Measurements from ENCODE around the gene IZUMO1. TPM values are rescaled to one million over a fixed set of nuclear protein-coding genes. Genes with fewer than 3 reads are reported as not detected.
"Not testable (repeated sequence)": the region's sequence is repeated elsewhere in the genome, so short reads cannot be mapped to it uniquely, and the experiment has no call there.

IZUMO1 gene
- 1 to 10 TPM in 1 of 4 donors, under 1 TPM in 1, not detected in 2; under 0.01 to 2.3 TPM for total RNA-seq

- Histone ChIP-seq H3K36me3 (no peaks in the 10 kb centered on the region), H3K4me3 (no peak within 1 kb of the TSS), H3K27me3 (no peaks in the 10 kb centered on the region), H3K4me1 (no peaks in the 10 kb centered on the region), H3K9me3 (no peaks in the 10 kb centered on the region), H3K27ac (peak within 1 kb of the TSS; percentile 54 to 60)
- no peak for TF ChIP-seq POLR2A (IDR thresholded peaks at IDR 0.05)
- no peak for TF ChIP-seq CTCF (IDR thresholded peaks at IDR 0.05)
- intact Hi-C loops (cut with DNase I; ENCODE audit: low total_unique reads): no loop called here
- peak; percentile 73 to 74 for DNase-seq
These were observed at the start of gene IZUMO1 for GRCh38 chr19:48746738-48747575. Gene IZUMO1, minus strand, starts transcription at chr19:48746909. Its CDS starts 1,050 bp downstream, at chr19:48745859.

GRCh38 chr19:48795685-48796070 lies 49.0 kb upstream of the IZUMO1 start:
- Histone ChIP-seq H3K4me1 (peaks cover 0 to 11% of the 10 kb centered on the region in 2 donors), H3K27ac (peak overlapping the region; percentile 91 to 96), H3K4me3 (no peak overlapping the region), H3K36me3 (no peaks in the 10 kb centered on the region), H3K27me3 (no peaks in the 10 kb centered on the region), H3K9me3 (no peaks in the 10 kb centered on the region)
- TF ChIP-seq POLR2A (IDR thresholded peaks at IDR 0.05) (no peak), CTCF (IDR thresholded peaks at IDR 0.05) (no peak)
- peak; percentile 77 to 81 for DNase-seq
- intact Hi-C loops (cut with DNase I; ENCODE audit: low total_unique reads): loop anchor here (2.0 kb wide), 1 partner anchor 41 kb away; the partner anchor contains the start of gene HSD17B14

GRCh38 chr19:48795055-48795684 lies 48.5 kb upstream of the IZUMO1 start:
- Histone ChIP-seq H3K27ac (peak overlapping the region; percentile 91 to 96), H3K9me3 (no peaks in the 10 kb centered on the region), H3K4me1 (peaks cover 0 to 11% of the 10 kb centered on the region in 2 donors), H3K4me3 (peak overlapping the region; percentile 22 to 26), H3K36me3 (no peaks in the 10 kb centered on the region), H3K27me3 (no peaks in the 10 kb centered on the region)
- TF ChIP-seq CTCF (IDR thresholded peaks at IDR 0.05) (peak; percentile 95 to 98 (median 97)), POLR2A (IDR thresholded peaks at IDR 0.05) (peak in 1 of 2 donors; percentile 46)
- intact Hi-C loops (cut with DNase I; ENCODE audit: low total_unique reads): loop anchor here (2.0 kb wide), 1 partner anchor 42 kb away; the partner anchor contains the start of gene HSD17B14
- DNase-seq: peak; percentile 90 to 93

- Histone ChIP-seq H3K27me3 (no peaks in the 10 kb centered on the region), H3K4me1 (peaks cover 0 to 11% of the 10 kb centered on the region in 2 donors), H3K36me3 (no peaks in the 10 kb centered on the region), H3K27ac (peak overlapping the region; percentile 91 to 96), H3K4me3 (no peak overlapping the region), H3K9me3 (no peaks in the 10 kb centered on the region)
- intact Hi-C loops (cut with DNase I; ENCODE audit: low total_unique reads): loop anchor here (2.0 kb wide), 1 partner anchor 43 kb away; the partner anchor contains the start of gene HSD17B14
- no peak for TF ChIP-seq POLR2A (IDR thresholded peaks at IDR 0.05)
- TF ChIP-seq CTCF (IDR thresholded peaks at IDR 0.05): no peak
- DNase-seq: no peak
These were observed 47.6 kb upstream of the IZUMO1 start for GRCh38 chr19:48794291-48794690.

- no peak for DNase-seq
- Histone ChIP-seq H3K4me1 (peaks cover 0 to 11% of the 10 kb centered on the region in 2 donors), H3K4me3 (no peak overlapping the region), H3K27me3 (no peaks in the 10 kb centered on the region), H3K9me3 (no peaks in the 10 kb centered on the region), H3K36me3 (no peaks in the 10 kb centered on the region), H3K27ac (no peak overlapping the region)
- intact Hi-C loops (cut with DNase I; ENCODE audit: low total_unique reads): no loop called here
- TF ChIP-seq POLR2A (IDR thresholded peaks at IDR 0.05): no peak
- TF ChIP-seq CTCF (IDR thresholded peaks at IDR 0.05): no peak
These were observed 46.6 kb upstream of the IZUMO1 start for GRCh38 chr19:48793271-48793670.

- not testable (repeated sequence) for H3K36me3 ChIP-seq, H3K27me3 ChIP-seq, H3K9me3 ChIP-seq, H3K27ac ChIP-seq, DNase-seq, H3K4me1 ChIP-seq, H3K4me3 ChIP-seq
- intact Hi-C loops (cut with DNase I; ENCODE audit: low total_unique reads): loop anchor here (10.0 kb wide), 1 partner anchor 187 kb away; no protein-coding TSS in a partner anchor
These were observed 40.6 kb upstream of the IZUMO1 start for GRCh38 chr19:48787331-48787730.

- H3K4me1 ChIP-seq, H3K36me3 ChIP-seq, H3K9me3 ChIP-seq, DNase-seq, H3K27ac ChIP-seq, H3K4me3 ChIP-seq, H3K27me3 ChIP-seq: not testable (repeated sequence)
- intact Hi-C loops (cut with DNase I; ENCODE audit: low total_unique reads): loop anchor here (10.0 kb wide), 1 partner anchor 188 kb away; no protein-coding TSS in a partner anchor
These were observed 39.7 kb upstream of the IZUMO1 start for GRCh38 chr19:48786422-48786821.

Measured in uterus (tissue), 4 donors.